BE2C (cell line): ENCODE data around the gene MAB21L3.

Experiments used
- DNase-seq: peaks from one replicate; pipeline ENCODE4 v3.0.0-alpha.2; 2020
- H3K27me3 ChIP-seq: fragments of 250-450 bp; sonication (Bioruptor Pico); 2 replicates; pipeline ENCODE4 v1.5.1; 2020; ENCODE audit warnings: mild to moderate bottlenecking
- H3K36me3 ChIP-seq: fragments of 250-450 bp; sonication (Bioruptor Pico); 2 replicates; pipeline ENCODE4 v1.5.1; 2020; ENCODE audit warnings: mild to moderate bottlenecking
- H3K4me1 ChIP-seq: fragments of 250-450 bp; sonication (Bioruptor Pico); 2 replicates; pipeline ENCODE4 v1.5.1; 2020
- H3K4me3 ChIP-seq: 2 replicates; pipeline ENCODE4 v1.5.1; 2011; ENCODE audit warnings: low read depth, low read length
- H3K9me3 ChIP-seq: fragments of 250-450 bp; sonication (Bioruptor Pico); 2 replicates; pipeline ENCODE4 v1.5.1; 2020
- CTCF ChIP-seq: IDR thresholded peaks from 2 replicates; pipeline ENCODE4 v1.5.1; 2012; ENCODE audit warnings: mild to moderate bottlenecking, low read depth, low read length

MAB21L3 gene

GRCh38 chr1:116127848-116128540 is 16.8 kb downstream of the MAB21L3 start:
- Histone ChIP-seq H3K9me3 (no peaks in the 10 kb centered on the region), H3K4me1 (0 out of 2 replicates have a peak, but pooled peaks cover 3% of the 10 kb centered on the region), H3K27me3 (no peaks in the 10 kb centered on the region; the same call in 1 of the 2 replicates), H3K4me3 (no peak overlapping the region), H3K36me3 (no peaks in the 10 kb centered on the region)
- no peak for TF ChIP-seq CTCF
- DNase-seq: no peak

- no peaks in the 10 kb centered on the region for H3K36me3 ChIP-seq
- DNase-seq: no peak
- H3K9me3 ChIP-seq: no peaks in the 10 kb centered on the region
- no peak overlapping the region for H3K4me3 ChIP-seq
- 0 out of 2 replicates have a peak, but pooled peaks cover 3% of the 10 kb centered on the region for H3K4me1 ChIP-seq
- TF ChIP-seq CTCF: no peak
- no peaks in the 10 kb centered on the region; the same call in 1 of the 2 replicates for H3K27me3 ChIP-seq
These were observed 17.5 kb downstream of the MAB21L3 start for GRCh38 chr1:116128664-116129063.

GRCh38 chr1:116129537-116129936 is 18.3 kb downstream of the MAB21L3 start:
- Histone ChIP-seq H3K36me3 (no peaks in the 10 kb centered on the region), H3K9me3 (no peaks in the 10 kb centered on the region), H3K27me3 (no peaks in the 10 kb centered on the region; the same call in 1 of the 2 replicates), H3K4me1 (0 out of 2 replicates have a peak, but pooled peaks cover 3% of the 10 kb centered on the region), H3K4me3 (no peak overlapping the region)
- no peak for TF ChIP-seq CTCF
- DNase-seq: no peak

- Histone ChIP-seq H3K4me3 (no peak overlapping the region), H3K4me1 (0 out of 2 replicates have a peak, but pooled peaks cover 3% of the 10 kb centered on the region), H3K27me3 (no peaks in the 10 kb centered on the region; the same call in 1 of the 2 replicates), H3K36me3 (no peaks in the 10 kb centered on the region), H3K9me3 (no peaks in the 10 kb centered on the region)
- TF ChIP-seq CTCF: no peak
- no peak for DNase-seq
These were observed 19.2 kb downstream of the MAB21L3 start for GRCh38 chr1:116130356-116130755.

GRCh38 chr1:116131170-116131569 is 20.0 kb downstream of the MAB21L3 start:
- no peak for TF ChIP-seq CTCF
- Histone ChIP-seq H3K4me3 (no peak overlapping the region), H3K4me1 (0 out of 2 replicates have a peak, but pooled peaks cover 2% of the 10 kb centered on the region), H3K36me3 (no peaks in the 10 kb centered on the region), H3K27me3 (no peaks in the 10 kb centered on the region; the same call in 1 of the 2 replicates), H3K9me3 (no peaks in the 10 kb centered on the region)
- DNase-seq: no peak

GRCh38 chr1:116131866-116132605 is 20.8 kb downstream of the MAB21L3 start:
- Histone ChIP-seq H3K27me3 (no peaks in the 10 kb centered on the region; the same call in 1 of the 2 replicates), H3K9me3 (no peaks in the 10 kb centered on the region), H3K4me1 (no peaks in the 10 kb centered on the region), H3K4me3 (no peak overlapping the region), H3K36me3 (no peaks in the 10 kb centered on the region)
- no peak for DNase-seq
- no peak for TF ChIP-seq CTCF
